NCI-H146 (cell line): ENCODE measurements around the gene IFIT1.
"Not testable (repeated sequence)": the region's sequence is repeated elsewhere in the genome, so short reads cannot be mapped to it uniquely, and the experiment has no call there.

Experiments
- DNase-seq: peaks from one replicate; lab custom pipeline; 2025; lab: John Stamatoyannopoulos, UW

Gene IFIT1, protein sequence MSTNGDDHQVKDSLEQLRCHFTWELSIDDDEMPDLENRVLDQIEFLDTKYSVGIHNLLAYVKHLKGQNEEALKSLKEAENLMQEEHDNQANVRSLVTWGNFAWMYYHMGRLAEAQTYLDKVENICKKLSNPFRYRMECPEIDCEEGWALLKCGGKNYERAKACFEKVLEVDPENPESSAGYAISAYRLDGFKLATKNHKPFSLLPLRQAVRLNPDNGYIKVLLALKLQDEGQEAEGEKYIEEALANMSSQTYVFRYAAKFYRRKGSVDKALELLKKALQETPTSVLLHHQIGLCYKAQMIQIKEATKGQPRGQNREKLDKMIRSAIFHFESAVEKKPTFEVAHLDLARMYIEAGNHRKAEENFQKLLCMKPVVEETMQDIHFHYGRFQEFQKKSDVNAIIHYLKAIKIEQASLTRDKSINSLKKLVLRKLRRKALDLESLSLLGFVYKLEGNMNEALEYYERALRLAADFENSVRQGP

DNA sequence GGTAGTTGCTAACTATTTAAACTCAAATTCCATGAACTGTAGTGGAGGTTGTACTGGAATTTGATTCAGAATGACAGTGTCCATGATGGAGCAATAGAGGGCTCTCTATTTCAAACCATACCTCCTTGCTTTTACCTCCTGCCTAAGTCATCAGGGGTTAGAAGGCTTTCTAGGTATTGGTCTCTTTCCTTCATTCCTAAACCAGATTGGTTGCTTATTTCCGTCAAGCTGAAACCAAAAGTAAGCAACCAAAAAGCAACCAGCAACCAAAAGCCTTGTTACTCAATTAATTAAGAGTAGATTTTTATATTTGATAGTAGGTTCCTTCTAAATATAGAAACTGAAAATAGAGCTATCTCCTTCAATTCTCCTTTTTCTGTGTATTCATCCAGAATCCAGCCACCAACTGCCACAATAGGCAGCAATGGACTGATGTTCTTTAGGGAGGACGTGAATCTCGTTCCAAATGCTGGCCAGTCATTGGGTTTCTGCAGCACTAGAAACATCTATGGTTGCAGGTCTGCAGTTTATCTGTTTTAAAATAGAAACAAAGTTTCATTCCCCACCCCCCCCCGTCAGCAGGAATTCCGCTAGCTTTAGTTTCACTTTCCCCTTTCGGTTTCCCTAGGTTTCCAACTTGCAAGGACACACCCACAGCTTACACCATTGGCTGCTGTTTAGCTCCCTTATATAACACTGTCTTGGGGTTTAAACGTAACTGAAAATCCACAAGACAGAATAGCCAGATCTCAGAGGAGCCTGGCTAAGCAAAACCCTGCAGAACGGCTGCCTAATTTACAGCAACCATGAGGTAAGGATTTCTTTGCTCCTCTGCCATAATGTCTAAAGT lies at the start of gene IFIT1:
IFIT1 (plus strand) TSS at position 717 of the 850 bp plus-strand sequence; CDS start at position 807, 90 bp downstream.
- peak; percentile 48 for DNase-seq

DNA sequence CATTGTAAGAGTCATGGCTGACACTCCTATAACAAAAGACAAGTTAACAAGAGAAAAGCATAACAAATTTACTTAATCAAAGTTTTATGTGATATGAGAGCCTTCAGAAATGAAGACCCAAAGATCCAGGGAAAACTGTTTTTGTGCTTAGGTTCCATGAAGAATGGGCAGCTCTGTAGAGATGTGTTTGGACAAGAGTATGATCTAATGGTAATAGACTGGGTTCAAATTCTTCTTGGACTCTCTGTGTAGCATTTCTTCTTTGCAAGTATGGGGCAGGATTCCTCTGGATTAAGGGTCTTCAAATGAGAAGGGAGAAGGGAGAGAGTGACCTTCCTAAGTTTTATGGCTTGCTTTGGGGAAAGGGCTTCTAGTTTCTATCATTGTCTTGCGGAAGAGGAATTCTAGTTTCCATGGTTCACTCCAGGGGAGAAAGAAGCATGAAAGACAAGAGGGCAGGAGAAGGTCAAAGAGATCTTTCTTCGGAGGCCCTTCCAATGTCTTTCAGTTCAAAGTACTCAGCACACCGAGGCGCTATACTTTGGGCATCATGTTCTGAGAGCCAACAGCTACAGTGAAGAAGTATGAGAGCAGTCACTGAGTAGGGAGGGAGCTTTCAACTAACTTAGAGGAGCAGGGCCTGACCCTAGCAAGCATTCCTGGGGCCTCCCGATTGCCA lies 49.2 kb upstream of the IFIT1 start:
- no peak for DNase-seq

DNA sequence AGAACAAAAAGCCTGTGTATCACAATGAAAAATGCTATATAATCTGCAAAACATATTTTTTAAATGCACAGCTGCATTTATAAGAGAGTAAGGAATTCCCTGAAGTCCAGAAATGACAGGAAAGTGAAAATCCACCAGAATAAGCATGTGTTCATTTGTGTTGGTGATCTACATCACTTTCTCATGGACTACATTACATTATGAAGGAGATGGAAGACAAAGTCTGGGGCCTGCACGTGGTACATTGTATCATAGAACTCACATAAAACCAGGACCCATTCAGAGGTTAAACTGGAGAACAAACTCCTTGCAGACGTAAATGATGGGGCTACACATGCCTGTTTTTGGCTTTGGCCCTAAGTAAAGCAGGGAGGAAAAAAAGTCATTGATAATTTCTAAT lies 48.3 kb upstream of the IFIT1 start:
- DNase-seq, result no peak

DNA sequence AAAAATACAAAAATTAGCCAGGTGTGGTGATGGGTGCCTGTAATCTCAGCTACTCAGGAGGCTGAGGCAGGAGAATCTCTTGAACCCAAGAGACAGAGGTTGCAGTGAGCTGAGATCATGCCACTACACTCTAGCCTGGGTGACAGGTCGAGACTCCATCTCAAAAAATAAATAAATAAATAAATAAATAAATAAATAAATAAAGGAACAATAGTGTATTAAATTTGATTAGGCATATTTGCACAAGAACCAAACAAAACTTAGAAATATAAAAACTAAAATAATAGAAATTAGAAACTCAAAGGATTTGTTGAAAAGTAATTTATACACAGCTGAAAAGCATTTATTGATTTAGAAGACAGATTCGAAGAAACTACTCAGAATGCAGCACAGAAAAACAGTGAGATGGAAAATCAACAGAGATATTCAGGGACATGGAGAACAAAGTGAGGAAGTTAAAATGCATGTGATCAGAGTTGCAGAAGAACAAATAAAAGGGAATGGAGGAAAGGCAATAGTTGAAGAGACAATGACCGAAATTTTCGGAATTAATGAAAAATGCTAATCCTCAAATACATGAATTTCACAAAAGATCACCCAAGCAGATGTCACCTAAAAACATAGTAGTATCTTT lies 46.9 kb upstream of the IFIT1 start:
- DNase-seq, result no peak

DNA sequence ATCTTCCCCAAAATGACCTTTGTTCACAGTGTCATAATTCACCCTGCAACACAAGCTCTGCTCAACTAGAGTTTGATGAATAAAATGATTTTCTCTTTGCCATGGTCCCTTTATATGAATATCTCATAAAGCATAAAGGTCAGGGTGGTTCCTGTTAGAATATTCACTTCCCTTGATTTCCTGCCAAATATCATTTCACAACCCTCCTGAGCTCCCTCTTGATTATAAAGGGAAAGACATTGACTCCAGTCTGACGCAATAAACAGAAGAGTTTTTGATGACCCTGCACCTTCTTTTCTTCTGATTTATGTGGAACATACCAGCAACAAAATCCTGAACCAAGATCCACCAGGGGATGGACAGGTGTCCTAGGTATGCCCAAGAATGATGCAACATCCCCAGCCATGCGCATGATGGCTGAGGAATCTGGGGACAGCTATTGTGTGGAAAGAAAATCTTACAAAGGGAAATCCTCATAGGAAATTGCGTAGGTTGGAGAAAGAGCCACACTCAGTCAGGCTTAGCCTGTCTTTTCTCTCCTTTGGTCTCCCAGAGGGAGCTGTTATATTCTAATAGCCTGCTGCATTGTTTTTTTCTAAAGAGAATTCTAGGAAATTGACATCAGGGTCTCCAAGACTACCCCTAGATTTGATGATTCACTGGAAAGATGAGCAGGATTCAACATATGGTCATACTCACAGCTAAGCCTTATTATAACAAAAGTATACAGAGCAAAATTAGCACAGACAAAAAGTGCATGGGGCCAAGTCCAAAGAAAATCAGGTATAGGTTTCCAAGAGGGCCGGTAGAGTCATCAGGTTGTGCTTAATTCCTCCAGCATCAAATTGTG lies 45.8 kb upstream of the IFIT1 start:
- DNase-seq, result no peak

DNA sequence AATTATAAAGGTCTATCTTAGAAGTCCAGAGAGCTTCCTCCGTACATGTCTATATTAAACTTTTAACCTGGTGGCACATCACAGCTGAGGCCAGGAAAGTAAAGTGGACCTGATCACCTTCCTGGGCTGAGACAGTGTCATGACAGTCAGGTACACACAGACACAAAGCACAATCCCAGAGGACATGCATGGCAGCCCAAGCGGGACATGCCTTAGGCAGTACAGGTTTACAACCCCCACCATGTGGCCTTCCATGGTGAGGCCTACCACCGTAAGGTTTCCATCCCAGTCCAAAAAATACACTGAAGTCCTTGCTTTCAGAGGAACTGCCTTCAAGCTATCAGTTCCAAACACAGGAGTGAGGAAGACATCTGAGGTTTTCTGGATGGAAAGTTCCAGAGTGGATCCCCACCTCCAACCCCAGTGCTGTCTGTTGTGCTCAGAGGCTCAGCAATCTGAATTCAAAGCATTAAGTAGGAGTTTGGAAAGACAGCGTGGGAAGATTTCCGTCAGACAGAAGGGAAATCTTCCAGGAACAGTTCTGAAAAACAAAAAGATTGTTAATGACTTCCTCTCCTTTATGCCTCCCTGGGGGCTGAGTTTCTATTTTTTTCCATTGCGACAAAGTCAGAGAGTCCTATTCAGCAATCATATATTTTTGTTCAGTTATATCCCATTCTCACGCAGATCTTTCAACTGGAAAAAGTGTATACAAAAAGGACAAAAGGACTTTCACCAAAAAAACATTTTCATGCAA lies 44.5 kb upstream of the IFIT1 start:
- no peak for DNase-seq

DNA sequence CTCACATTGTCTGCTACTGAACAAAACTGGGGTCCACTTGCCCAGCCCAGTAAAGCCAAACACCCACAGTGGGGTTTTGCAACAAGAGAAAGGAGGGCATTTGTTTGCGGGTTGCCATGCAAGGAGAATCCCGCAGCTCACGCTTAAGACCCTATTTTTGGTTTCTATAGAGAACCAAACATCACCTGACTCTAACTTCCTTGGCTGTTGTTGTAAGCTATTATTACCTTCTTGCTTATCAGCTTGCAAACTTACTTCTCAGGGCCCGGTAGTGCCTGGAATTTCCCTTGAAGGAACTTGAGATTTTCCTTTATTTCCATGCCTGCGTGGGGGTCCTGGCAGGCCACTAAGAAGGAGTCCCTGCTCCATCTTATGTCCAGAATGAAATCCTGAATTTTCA lies 43.9 kb upstream of the IFIT1 start:
- DNase-seq, result no peak

DNA sequence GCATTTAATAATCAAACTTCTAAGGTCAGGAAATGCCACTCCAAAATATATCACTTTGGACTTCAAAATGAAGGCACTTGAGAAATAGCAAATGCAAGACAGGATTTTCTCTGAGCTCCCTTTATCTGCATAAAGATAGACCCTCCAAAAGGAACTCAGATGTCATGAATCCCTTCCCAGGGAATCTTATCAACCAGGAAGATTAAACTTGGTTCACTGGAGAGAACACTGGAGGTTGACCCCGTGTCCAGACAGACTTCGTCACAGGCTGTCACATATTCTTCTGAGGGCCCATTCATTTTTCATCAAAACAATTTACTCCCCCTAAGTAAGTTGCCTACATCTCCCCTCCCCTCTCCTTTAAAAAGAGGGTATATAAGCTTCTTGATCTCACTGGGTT lies 43.4 kb upstream of the IFIT1 start:
- DNase-seq, result no peak

DNA sequence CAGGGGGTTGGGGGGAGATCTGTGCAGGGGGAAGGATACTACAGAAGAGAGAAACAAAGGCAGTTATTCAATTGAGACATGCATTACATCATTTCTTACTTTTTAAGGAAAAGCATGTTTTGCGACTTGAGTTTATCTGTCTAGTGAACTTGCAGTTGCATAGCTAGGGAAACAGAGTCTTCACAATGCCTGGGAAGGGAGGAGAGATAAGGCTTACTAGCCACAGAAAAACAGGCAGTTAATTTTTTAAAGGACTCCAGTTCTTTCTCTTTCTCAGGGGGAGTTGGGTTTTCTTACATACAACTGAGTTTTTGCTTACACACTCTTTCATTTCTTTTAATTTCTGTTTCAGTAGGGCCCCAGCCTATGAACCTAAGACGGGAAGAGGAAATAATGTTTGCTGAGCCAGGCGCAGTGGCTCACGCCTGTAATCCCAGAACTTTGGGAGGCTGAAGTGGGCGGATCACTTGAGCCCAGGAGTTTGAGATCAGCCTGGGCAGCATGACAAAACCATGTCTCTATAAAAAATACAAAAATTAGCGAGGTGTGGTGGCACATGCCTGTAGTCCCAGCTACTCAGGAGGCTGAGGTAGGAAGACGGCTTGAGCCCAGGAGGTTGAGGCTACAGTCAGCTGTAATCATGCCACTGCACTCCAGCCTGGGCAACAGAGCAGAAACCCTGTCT lies 41.6 kb upstream of the IFIT1 start:
- DNase-seq, result not testable (repeated sequence)

DNA sequence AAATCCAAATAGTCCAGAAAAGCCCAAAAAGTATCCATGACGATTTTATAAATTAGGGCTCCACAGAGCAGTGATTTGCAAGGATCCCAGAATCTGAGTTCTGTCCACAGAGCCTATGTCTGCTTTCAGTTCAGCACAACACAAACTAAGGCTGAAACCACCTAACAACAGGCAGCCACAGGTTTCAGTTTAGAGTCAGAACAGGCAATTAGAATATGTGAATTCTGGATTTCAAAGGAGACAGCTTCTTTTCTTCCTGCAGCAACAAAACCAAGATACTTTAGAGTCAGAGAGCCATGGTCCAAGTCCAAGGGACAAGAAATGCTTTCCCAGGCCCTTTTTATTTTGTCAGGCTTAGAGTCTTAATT lies 41.0 kb upstream of the IFIT1 start:
- no peak for DNase-seq

DNA sequence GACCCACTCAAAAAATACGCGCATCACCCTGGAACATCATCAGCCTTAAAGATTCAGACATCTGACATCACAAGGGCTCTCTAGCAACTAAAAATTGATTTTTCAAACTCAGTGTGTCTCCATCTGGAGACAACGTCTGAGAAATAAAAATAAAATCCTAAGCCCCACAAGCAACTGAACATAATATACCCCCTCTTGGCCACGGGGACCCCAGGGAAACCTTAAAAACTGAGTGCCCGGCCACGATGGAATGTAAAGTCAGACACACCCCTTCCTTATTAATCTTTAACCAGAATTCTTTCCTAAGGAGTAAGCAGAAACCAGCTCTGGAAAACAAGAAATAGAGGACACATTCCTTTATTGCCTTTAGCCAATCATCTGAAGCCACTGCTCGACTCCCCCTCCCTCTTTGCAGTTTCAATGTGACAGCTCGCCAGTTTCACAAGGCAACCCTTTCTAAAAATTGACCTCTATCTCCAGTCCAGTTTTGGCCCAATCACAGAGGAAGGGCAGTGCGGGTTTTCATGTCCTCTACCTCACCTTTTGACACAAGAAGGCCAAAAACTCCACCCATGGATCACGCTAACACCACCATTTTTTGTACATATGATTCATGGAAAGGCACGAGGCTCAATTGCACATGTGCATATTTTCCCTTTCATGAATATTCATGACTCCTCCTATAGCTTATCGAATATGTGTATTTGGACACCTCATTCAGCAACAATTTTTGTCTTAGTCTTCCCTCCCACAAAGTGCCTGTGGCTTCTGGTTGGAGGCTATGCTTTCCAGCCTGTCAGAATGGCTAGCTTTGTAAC lies 40.4 kb upstream of the IFIT1 start:
- DNase-seq, result no peak

DNA sequence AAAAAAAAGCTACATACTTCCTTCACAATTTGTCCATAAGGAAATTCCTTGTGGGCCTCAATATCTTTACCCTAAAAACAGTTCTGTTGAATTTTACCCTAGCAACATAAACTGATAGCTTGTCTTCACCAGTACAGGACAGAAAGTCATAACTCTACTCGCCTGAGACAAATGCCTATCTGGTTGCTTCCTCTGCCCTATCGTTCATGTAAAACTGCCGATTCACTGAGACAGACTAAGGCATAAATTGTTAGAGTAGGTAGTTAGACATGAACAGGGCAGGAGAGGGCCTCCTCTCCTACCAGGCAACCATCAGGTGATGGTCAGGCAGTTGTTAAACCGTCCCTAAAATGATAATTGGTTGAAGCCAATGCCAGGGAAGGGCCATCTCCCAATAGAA lies 39.6 kb upstream of the IFIT1 start:
- DNase-seq, result no peak

DNA sequence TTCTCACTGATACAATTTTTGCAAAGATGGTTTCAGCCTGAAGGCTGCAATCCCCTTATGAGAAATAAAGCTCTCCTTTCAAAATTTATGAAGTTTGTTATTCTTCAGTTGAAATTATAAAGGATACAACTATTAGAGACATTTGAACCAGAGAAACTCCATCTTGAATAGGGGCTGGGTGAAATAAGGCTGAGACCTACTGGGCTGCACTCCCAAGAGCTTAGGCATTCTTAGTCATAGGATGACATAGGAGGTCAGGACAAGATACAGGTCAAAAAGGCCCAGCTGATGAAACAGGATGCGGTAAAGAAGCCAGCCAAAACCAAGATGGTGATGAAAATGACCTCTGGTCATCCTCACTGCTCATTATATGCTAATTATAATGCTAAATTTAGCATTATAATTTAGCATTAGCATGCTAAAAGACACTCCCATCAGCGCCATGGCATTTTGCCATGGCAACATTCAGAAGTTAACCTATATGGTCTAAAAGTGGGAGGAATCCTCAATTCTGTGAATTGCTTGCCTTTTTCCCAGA lies 37.0 kb upstream of the IFIT1 start:
- no peak for DNase-seq

DNA sequence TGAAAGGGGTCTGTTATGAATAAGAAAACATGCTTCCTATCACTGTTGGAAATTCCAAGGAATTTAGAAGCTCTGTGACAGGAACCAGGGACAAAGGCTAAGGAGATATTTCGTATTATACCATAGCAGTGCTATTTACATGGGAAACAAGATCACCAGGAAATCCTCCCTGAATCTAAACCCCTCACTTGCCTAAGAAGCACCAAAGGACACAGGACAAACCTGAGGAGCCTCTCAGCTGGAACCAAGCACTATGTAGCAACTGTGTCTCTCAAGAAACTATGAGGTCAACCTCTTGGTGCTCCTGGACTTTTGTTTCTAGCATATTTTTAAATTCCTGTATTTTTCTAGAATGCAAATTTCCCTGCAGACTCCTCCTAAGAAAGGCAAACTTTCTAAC lies 35.3 kb upstream of the IFIT1 start:
- no peak for DNase-seq

DNA sequence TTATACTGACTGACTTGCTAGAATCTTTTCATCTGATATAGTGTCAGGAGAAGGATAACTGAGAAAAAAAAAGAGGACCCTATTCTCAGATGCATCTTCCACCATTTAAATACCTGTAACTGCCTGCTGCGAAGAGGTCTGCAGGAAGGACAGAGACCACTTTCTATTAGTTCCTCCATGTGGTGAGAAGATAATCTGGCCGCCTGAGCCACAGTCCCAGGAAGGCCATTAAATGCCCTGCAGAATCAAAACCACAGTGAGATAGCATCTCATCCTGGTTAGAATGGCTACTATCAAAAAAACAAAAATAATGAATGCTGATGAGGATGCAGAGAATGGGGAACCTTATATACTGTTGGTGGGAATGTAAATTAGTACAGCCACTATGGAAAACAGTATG lies 34.4 kb upstream of the IFIT1 start:
- no peak for DNase-seq

DNA sequence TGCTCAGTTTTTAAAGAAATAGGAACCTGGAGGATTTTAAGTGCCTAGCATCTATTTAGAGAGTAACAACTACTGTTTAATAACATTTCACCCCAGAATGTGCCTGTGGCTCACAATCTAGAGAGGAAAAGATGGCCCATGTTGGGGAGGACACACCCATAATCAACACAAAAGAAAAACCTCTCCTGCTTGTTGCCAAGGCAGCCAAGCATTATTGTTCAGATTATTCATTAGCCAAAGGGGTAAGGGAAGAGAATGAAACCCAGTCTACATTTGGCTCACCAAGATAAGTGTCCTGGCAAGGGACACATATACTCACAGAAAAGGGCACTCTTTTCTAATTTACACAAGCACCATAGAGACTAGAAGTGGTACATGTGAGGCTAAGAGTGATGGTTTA lies 32.3 kb upstream of the IFIT1 start:
- DNase-seq, result no peak

DNA sequence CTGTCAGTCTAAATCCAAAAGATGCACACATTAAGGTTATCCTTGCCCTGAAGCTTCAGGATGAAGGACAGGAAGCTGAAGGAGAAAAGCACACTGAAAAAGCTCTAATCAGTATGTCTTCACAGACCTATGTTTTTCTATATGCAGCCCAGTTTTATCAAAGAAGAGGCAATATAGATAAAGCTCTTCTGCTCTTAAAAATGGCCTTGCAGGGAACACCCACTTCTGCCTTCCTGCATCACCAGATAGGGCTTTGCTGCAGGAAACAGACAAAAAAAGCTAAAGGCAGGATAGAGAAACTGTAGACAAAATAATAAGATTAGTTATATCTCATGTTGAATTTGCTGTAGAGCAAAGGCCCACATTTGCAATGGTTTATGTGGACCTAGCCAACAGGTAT lies 29.5 kb upstream of the IFIT1 start:
- DNase-seq, result no peak

DNA sequence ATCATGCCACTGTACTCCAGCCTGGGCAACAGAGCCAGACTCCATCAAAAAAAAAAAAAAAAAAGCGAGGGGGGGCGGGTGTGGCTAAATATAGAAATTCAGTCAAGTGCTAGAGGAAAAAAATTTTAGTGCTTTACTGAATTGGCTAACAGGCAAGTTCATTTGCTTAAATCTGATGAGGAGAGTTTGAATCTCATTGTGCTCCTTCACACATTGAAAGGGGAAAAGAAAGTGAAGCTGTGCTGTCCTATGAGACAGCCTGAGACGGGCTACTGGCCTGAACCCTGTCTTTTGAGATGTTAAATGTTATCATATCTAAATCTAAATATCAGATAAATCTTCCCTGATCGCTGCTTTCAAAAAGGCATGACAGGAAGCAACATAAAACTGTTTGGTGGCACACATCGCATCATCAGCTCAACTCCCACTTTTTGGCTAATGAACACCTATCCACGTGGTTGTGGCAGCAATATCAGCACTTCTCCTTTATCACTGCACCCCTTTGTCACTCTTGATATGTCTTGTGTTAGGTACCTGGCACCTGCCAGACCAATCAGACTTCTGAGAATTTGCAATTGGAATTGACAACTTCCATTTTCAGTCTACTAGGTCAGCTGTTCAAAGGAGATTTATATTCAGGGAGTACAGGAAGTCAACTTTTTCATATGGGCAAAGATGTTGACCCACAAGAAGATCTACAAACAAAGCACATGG lies 28.5 kb upstream of the IFIT1 start:
- no peak for DNase-seq
